GM12891 (cell line): Measurements from ENCODE around the gene ACTN4.

Source experiments
- DNase-seq: peaks from one replicate; pipeline ENCODE4 v3.0.0; 2011; ENCODE audit warnings: low spot score; ENCODE audit not compliant: insufficient read length
- FAIRE-seq: peaks from 2 replicates; lab custom pipeline; 2011; peaks lifted over from hg19 to GRCh38; lab: Jason Lieb, UNC
- PAX5 ChIP-seq: IDR thresholded peaks from 2 replicates; pipeline ENCODE4 v1.6.1; 2011; ENCODE audit warnings: low read length, moderate library complexity, mild to moderate bottlenecking; ENCODE audit not compliant: insufficient read depth, severe bottlenecking
- POLR2A ChIP-seq: IDR thresholded peaks from 2 replicates; pipeline ENCODE4 v1.6.1; 2011; ENCODE audit warnings: low read depth, low read length, control low read depth
- POLR2AphosphoS5 ChIP-seq: IDR thresholded peaks from 2 replicates; pipeline ENCODE4 v1.6.1; 2011; ENCODE audit warnings: low read depth, low read length, control low read depth
- POU2F2 ChIP-seq: IDR thresholded peaks from 2 replicates; pipeline ENCODE4 v1.6.1; 2011; ENCODE audit warnings: low read depth, mild to moderate bottlenecking, control low read depth, low read length, moderate library complexity
- SPI1 ChIP-seq: IDR thresholded peaks from 2 replicates; pipeline ENCODE4 v1.6.1; 2011; ENCODE audit warnings: low read depth, low read length, control low read depth
- TAF1 ChIP-seq: IDR thresholded peaks from 2 replicates; pipeline ENCODE4 v1.6.1; 2011; ENCODE audit warnings: low read depth, low read length, control low read depth

ACTN4 gene

GRCh38 chr19:38781058-38781457 is 133.6 kb downstream of the ACTN4 start:
- TF ChIP-seq PAX5: no peak
- no peak for TF ChIP-seq POU2F2
- no peak for TF ChIP-seq TAF1
- no peak for TF ChIP-seq POLR2A
- TF ChIP-seq POLR2AphosphoS5: no peak
- no peak for TF ChIP-seq SPI1
- FAIRE-seq (no peak), DNase-seq (no peak)
